Endothelial cell of umbilical vein (primary cell): ENCODE data around the gene CMTR1. TPM values are rescaled to one million over a fixed set of nuclear protein-coding genes. Genes with fewer than 3 reads are reported as not detected.

ENCODE experiments used
- BruUV-seq: library from RNA; stranded (reverse); fragments of 400-500 nt; replicated peaks from 2 replicates; lab custom pipeline; 2021; lab: Mats Ljungman, UMichigan
- CTCF ChIA-PET: fragments of 300-600, 350-600 bp; sonication (Branson Sonifier 250); formaldehyde crosslinking; loops from one replicate; lab custom pipeline; 2021; ENCODE audit warnings: antibody characterized with exemption, inconsistent platforms; lab: Charles Lee
- POLR2A ChIA-PET: fragments of 300-600, 350-600 bp; sonication (Branson Sonifier 250); formaldehyde crosslinking; loops from one replicate; lab custom pipeline; 2021; ENCODE audit warnings: antibody characterized with exemption, inconsistent platforms; lab: Charles Lee
- DNase-seq: peaks from one replicate; pipeline ENCODE4 v3.0.0-alpha.2; 2011; ENCODE audit warnings: low read depth, low spot score
- FAIRE-seq: peaks from 2 replicates; lab custom pipeline; 2011; peaks lifted over from hg19 to GRCh38; lab: Jason Lieb, UNC
- H2AFZ ChIP-seq: 2 replicates; pipeline ENCODE4 v1.6.0; 2012; ENCODE audit warnings: low read depth, low read length, control low read depth, inconsistent platforms
- H3K27ac ChIP-seq: 2 replicates; pipeline ENCODE4 v1.5.1; 2011; ENCODE audit warnings: low read depth, mild to moderate bottlenecking, control low read depth, low read length, moderate library complexity; ENCODE audit not compliant: insufficient read depth
- H3K27me3 ChIP-seq, 2 experiments: 2 replicates each; pipeline versions ENCODE4 v1.6.0 to v1.6.1; 2011; ENCODE audit warnings: low read length in 2 of 2, mixed read lengths in 1 of 2; ENCODE audit not compliant: control insufficient read depth in 2 of 2, insufficient read depth in 2 of 2
- H3K36me3 ChIP-seq, 2 experiments: 2 replicates in 1 of 2; 3 replicates in 1 of 2; pipeline ENCODE4 v1.5.1; 2011; ENCODE audit warnings: low read length in 2 of 2, mild to moderate bottlenecking in 1 of 2, moderate library complexity in 1 of 2; ENCODE audit not compliant: control insufficient read depth in 2 of 2, insufficient read depth in 2 of 2; ENCODE audit errors: extremely low read depth in 1 of 2
- H3K4me1 ChIP-seq: 3 replicates; pipeline ENCODE4 v1.5.1; 2011; ENCODE audit warnings: mild to moderate bottlenecking, low read length; ENCODE audit not compliant: control insufficient read depth, insufficient read depth; ENCODE audit errors: extremely low read depth
- H3K4me2 ChIP-seq: 2 replicates; pipeline ENCODE4 v1.6.1; 2011; ENCODE audit warnings: low read length, control low read depth, mixed read lengths; ENCODE audit not compliant: insufficient read depth
- H3K4me3 ChIP-seq, 3 experiments: fragments of 200-600 bp in 1 of 3; sonication (generic), shearing (Covaris generic) in 1 of 3; replicated peaks in 1 of 3; 2 replicates each; pipeline ENCODE4 v1.5.1; 2011 to 2016; ENCODE audit warnings: control low read depth in 3 of 3, low read length in 3 of 3, mild to moderate bottlenecking in 2 of 3, inconsistent platforms in 1 of 3, low read depth in 1 of 3, moderate library complexity in 1 of 3; ENCODE audit not compliant: insufficient read depth in 1 of 3
- H3K79me2 ChIP-seq: 2 replicates; pipeline ENCODE4 v1.6.0; 2012; ENCODE audit warnings: low read length, inconsistent platforms; ENCODE audit not compliant: control insufficient read depth, insufficient read depth
- H3K9ac ChIP-seq: replicated peaks from 2 replicates; pipeline ENCODE3; 2011; ENCODE audit warnings: low read length, control low read depth; ENCODE audit not compliant: insufficient read depth; ENCODE audit errors: extremely low read depth
- H3K9me1 ChIP-seq: replicated peaks from 3 replicates; pipeline ENCODE4 v1.6.0; 2011; ENCODE audit warnings: mild to moderate bottlenecking, low read length; ENCODE audit not compliant: control insufficient read depth, insufficient read depth; ENCODE audit errors: extremely low read depth
- H3K9me3 ChIP-seq: replicated peaks from 2 replicates; pipeline ENCODE4 v1.5.1; 2012; ENCODE audit warnings: low read length, inconsistent platforms; ENCODE audit not compliant: control insufficient read depth, insufficient read depth
- H4K20me1 ChIP-seq: replicated peaks from 2 replicates; pipeline ENCODE3; 2011; ENCODE audit warnings: mild to moderate bottlenecking, low read length; ENCODE audit not compliant: control insufficient read depth, insufficient read depth; ENCODE audit errors: extremely low read depth
- EZH2 ChIP-seq: IDR thresholded peaks from 2 replicates; pipeline ENCODE4 v1.6.1; 2012; ENCODE audit warnings: borderline replicate concordance, low read depth, mild to moderate bottlenecking, moderate library complexity, low read length, inconsistent platforms; ENCODE audit not compliant: severe bottlenecking
- FOS ChIP-seq: IDR thresholded peaks from 2 replicates; pipeline ENCODE4 v1.6.1; 2011; ENCODE audit warnings: mild to moderate bottlenecking, low read length, moderate library complexity, borderline replicate concordance; ENCODE audit not compliant: insufficient read depth
- GATA2 ChIP-seq: IDR thresholded peaks from 2 replicates; pipeline ENCODE4 v1.7.0; 2011; ENCODE audit warnings: low read depth, mild to moderate bottlenecking, moderate library complexity, mixed read lengths, low read length; ENCODE audit not compliant: insufficient read length, insufficient read depth
- JUN ChIP-seq: IDR thresholded peaks from 2 replicates; pipeline ENCODE4 v1.6.1; 2011; ENCODE audit warnings: borderline replicate concordance, low read depth; ENCODE audit not compliant: insufficient read length, insufficient read depth
- MYC ChIP-seq: IDR thresholded peaks from one replicate; pipeline ENCODE4 v1.6.1; 2011; ENCODE audit warnings: mild to moderate bottlenecking, low read depth, low read length
- POLR2A ChIP-seq: IDR thresholded peaks from 2 replicates; pipeline ENCODE4 v1.6.1; 2012; ENCODE audit warnings: low read depth, mild to moderate bottlenecking, control low read depth, low read length
- POLR2AphosphoS5 ChIP-seq: IDR thresholded peaks from 2 replicates; pipeline ENCODE4 v1.6.1; 2012; ENCODE audit warnings: low read depth, mild to moderate bottlenecking, control low read depth, low read length, moderate library complexity; ENCODE audit not compliant: insufficient read depth
- dilution Hi-C: fragments of 300-500 bp; cut with MboI; formaldehyde crosslinking; loops from one replicate; pipeline ENCODE4 v1.15.0; 2019; ENCODE audit warnings: low sequenced_read_pairs; ENCODE audit not compliant: extremely low pct_ligation_motif_present
- intact Hi-C: fragments of 100-400 bp; cut with micrococcal nuclease; formaldehyde crosslinking; loops from one replicate; pipeline ENCODE4 v1.10.0; 2022
- polyA plus RNA-seq, 4 experiments: library from polyadenylated mRNA; depleted of rRNA in 3 of 4; stranded (reverse) in 3 of 4; unstranded in 1 of 4; fragments of >200 nt; gene quantifications; 2 replicates each; pipeline versions ENCODE4 v1.2.1 to v1.2.3, GENCODE V29; 2011 to 2012; ENCODE audit warnings: missing spikeins in 1 of 4
- total RNA-seq: library from RNA; stranded (reverse); gene quantifications from 2 replicates; pipeline ENCODE4 v1.2.3, GENCODE V29; 2021
- TF ChIP-seq, protein P1 (sequence below), 2 donors: IDR thresholded peaks; 1 replicate in 1 of 2; 2 replicates in 1 of 2; pipeline ENCODE4 v1.5.1; 2011; ENCODE audit warnings: low read length in 2 of 2, mild to moderate bottlenecking in 2 of 2, moderate library complexity in 2 of 2, control low read depth in 1 of 2, inconsistent platforms in 1 of 2, low read depth in 1 of 2; ENCODE audit not compliant: insufficient read depth in 1 of 2; ENCODE audit errors: extremely low read depth in 1 of 2
- TF ChIP-seq, protein P2 (sequence below): IDR thresholded peaks from 2 replicates; pipeline ENCODE4 v1.6.1; 2011; ENCODE audit not compliant: insufficient read depth, insufficient read length

CMTR1 gene
- total and polyA plus RNA-seq, 2 donors (not counting 3 experiments of a cell fraction or from before 2014, with no cell fraction given) = 19.5 to 38.0 TPM

GRCh38 chr6:37479266-37479854, 46.3 kb downstream of the CMTR1 start:
- dilution Hi-C loops (no loop called here), intact Hi-C loops (no loop called here)
- Histone ChIP-seq H3K36me3 (peaks cover 3 to 49% of the 10 kb centered on the region in 2 experiments), H3K9ac (no peak overlapping the region), H2AFZ (no peak overlapping the region), H4K20me1 (no peaks in the 10 kb centered on the region), H3K27me3 (no peaks in the 10 kb centered on the region), H3K9me1 (no peaks in the 10 kb centered on the region), H3K9me3 (no peaks in the 10 kb centered on the region), H3K27ac (no peak overlapping the region), H3K4me1 (no peaks in the 10 kb centered on the region), H3K79me2 (no peaks in the 10 kb centered on the region), H3K4me3 (no peak overlapping the region), H3K4me2 (no peak overlapping the region)
- TF ChIP-seq FOS (no peak), POLR2A (no peak), EZH2 (no peak), MYC (no peak), GATA2 (no peak), POLR2AphosphoS5 (no peak), JUN (no peak)
- TF ChIP-seq, protein P1, sequence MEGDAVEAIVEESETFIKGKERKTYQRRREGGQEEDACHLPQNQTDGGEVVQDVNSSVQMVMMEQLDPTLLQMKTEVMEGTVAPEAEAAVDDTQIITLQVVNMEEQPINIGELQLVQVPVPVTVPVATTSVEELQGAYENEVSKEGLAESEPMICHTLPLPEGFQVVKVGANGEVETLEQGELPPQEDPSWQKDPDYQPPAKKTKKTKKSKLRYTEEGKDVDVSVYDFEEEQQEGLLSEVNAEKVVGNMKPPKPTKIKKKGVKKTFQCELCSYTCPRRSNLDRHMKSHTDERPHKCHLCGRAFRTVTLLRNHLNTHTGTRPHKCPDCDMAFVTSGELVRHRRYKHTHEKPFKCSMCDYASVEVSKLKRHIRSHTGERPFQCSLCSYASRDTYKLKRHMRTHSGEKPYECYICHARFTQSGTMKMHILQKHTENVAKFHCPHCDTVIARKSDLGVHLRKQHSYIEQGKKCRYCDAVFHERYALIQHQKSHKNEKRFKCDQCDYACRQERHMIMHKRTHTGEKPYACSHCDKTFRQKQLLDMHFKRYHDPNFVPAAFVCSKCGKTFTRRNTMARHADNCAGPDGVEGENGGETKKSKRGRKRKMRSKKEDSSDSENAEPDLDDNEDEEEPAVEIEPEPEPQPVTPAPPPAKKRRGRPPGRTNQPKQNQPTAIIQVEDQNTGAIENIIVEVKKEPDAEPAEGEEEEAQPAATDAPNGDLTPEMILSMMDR (IDR thresholded peaks at IDR 0.05; ENCODE audit: extremely low read depth in 1 of 2, insufficient read depth in 1 of 2, low read depth in 1 of 2, low read length in 2 of 2) = no peak
- TF ChIP-seq, protein P2, sequence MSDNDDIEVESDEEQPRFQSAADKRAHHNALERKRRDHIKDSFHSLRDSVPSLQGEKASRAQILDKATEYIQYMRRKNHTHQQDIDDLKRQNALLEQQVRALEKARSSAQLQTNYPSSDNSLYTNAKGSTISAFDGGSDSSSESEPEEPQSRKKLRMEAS = no peak
- ChIA-PET CTCF (interaction anchor here (0.6 kb wide), 3 partner anchors 12 to 154 kb away, joined by 3 read pairs; no protein-coding TSS in a partner anchor), POLR2A (no interaction called here)
- BruUV-seq = no TSS peak
- FAIRE-seq (no peak), DNase-seq (no peak)
